Measurements from ENCODE around the gene CISH. TPM values are rescaled to one million over a fixed set of nuclear protein-coding genes. Genes with fewer than 3 reads are reported as not detected.

CISH gene
- total RNA-seq, 1 experiment from 2014 or later, result 0.57 TPM

DNA sequence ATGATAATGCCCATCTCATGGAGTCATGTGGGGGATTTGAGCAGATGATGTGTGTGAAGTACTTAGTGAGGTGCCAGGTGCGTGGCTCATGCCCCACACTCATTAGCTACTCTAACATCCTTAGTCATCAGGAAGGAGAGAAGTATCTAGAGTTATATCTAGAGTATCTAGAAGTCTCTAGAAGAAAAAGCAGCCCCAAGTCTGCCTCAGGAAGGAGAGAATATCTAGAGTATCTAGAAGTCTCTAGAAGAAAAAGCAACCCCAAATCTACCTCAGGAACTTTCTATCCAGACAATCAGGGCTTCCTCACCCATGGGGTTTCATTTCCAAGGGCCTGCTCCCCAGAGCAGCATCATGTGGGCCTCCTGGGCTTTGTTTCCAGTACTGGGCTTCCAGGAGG is 38.4 kb upstream of the CISH start:
- intact Hi-C loops (cut with micrococcal nuclease; ENCODE audit: unreplicated experiment), result loop anchor here (5.0 kb wide), 1 partner anchor 33 kb away; the partner anchor contains the start of gene MAPKAPK3

DNA sequence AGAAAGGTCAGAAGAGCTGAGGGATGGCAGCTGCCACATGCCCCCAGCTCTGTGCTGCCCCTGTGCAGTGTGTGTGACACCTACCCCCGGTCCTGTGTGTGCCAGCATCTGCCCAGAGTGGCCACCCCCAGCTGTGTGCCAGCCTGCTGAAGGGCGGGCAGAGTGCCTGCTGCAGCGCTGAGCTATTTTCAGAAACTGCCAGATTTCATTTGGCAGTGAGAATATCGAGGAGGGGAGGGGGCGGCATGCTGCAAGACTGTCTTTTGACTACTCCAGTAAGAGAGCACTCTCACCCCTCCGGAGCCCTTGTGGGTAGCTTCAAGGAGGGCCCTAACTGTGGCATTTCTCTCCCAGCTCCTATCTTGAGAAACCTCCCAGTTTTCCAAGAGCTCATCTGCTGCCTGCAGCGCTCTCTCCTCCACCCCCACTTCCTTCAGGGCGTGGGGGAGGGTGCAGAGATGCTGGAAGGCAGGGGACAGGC is 37.9 kb upstream of the CISH start:
- no peak overlapping the region for H3K27ac ChIP-seq (ENCODE audit: low read length)
- intact Hi-C loops (cut with micrococcal nuclease; ENCODE audit: unreplicated experiment) (no loop called here), in situ Hi-C loops (cut with HindIII; ENCODE audit: low pct_unique_long_range_greater_than_20kb, low sequenced_read_pairs) (no loop called here)
- ATAC-seq, result no peak
- no peaks in the 10 kb centered on the region for H3K4me1 ChIP-seq (ENCODE audit: control insufficient read depth, insufficient read depth, low read length)
- no peak overlapping the region for H3K4me3 ChIP-seq (ENCODE audit: low read depth in 2 of 2, low read length in 2 of 2)
- ChIA-PET POLR2A (no interaction called here), CTCF (interaction anchor here (1.4 kb wide), 1 partner anchor 33 kb away, joined by 3 read pairs; no protein-coding TSS in a partner anchor)
- H3K36me3 ChIP-seq (ENCODE audit: control insufficient read depth, insufficient read depth, low read length), result no peaks in the 10 kb centered on the region
- no peaks in the 10 kb centered on the region for H3K27me3 ChIP-seq (ENCODE audit: control insufficient read depth, insufficient read depth, low read length)
- DNase-seq (ENCODE audit: low read depth, low spot score), result no peak
- TF ChIP-seq SIN3A (IDR thresholded peaks at IDR 0.05; ENCODE audit: borderline replicate concordance, insufficient read depth, low read depth, low read length) (no peak), REST (IDR thresholded peaks at IDR 0.05; ENCODE audit: insufficient read depth in 1 of 2, low read depth in 2 of 2, low read length in 1 of 2) (no peak)
- no TSS peak for BruUV-seq (replicated peaks)
- no peaks in the 10 kb centered on the region for H3K9me3 ChIP-seq (ENCODE audit: control insufficient read depth, insufficient read depth, low read depth, low read length)

More for the DNA sequence above, 38.4 kb upstream of the CISH start:
- Histone ChIP-seq H3K27ac (ENCODE audit: low read length) (no peak overlapping the region), H3K4me3 (ENCODE audit: low read depth in 2 of 2, low read length in 2 of 2) (no peak overlapping the region), H3K27me3 (ENCODE audit: control insufficient read depth, insufficient read depth, low read length) (no peaks in the 10 kb centered on the region), H3K36me3 (ENCODE audit: control insufficient read depth, insufficient read depth, low read length) (no peaks in the 10 kb centered on the region), H3K9me3 (ENCODE audit: control insufficient read depth, insufficient read depth, low read depth, low read length) (no peaks in the 10 kb centered on the region), H3K4me1 (ENCODE audit: control insufficient read depth, insufficient read depth, low read length) (no peaks in the 10 kb centered on the region)
- DNase-seq (ENCODE audit: low read depth, low spot score), result no peak
- BruUV-seq (replicated peaks), result no TSS peak
- ATAC-seq, result no peak
- TF ChIP-seq REST (IDR thresholded peaks at IDR 0.05; ENCODE audit: insufficient read depth in 1 of 2, low read depth in 2 of 2, low read length in 1 of 2) (no peak), CTCF (IDR thresholded peaks at IDR 0.05) (no peak), TCF7L2 (IDR thresholded peaks at IDR 0.05; ENCODE audit: low read depth, low read length) (no peak), SIN3A (IDR thresholded peaks at IDR 0.05; ENCODE audit: borderline replicate concordance, insufficient read depth, low read depth, low read length) (no peak)
- in situ Hi-C loops (cut with HindIII; ENCODE audit: low pct_unique_long_range_greater_than_20kb, low sequenced_read_pairs), result no loop called here
- ChIA-PET CTCF (no interaction called here), POLR2A (no interaction called here)
